ENCODE data around the gene POLR3A.

The POLR3A gene

GRCh38 chr10:78046711-78047269, 17.5 kb upstream of the POLR3A start:
- no peak for DNase-seq

- no peak for DNase-seq
Measured at GRCh38 chr10:78045856-78046255, 16.5 kb upstream of the POLR3A start.

DNA sequence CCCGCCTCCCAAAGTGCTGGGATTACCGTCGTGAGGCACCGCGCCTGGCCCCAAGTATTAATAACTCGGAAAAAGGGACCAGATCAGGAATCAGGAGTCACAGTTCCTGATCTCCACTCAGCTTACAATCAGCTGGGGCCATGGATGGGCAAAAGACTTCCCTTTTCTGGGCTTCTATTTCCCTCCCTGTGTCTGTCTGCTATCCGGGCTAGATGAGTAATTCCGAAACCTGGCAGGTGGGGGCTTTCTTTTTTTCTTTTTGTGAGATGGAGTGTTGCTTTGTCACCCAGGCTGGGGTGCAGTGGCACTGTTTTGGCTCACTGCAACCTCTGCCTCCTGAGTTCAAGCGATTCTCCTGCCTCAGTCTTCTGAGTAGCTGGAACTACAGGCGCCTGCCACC, 15.9 kb upstream of the POLR3A start:
- peak in 1 of 5 experiments; percentile 79 for DNase-seq

DNA sequence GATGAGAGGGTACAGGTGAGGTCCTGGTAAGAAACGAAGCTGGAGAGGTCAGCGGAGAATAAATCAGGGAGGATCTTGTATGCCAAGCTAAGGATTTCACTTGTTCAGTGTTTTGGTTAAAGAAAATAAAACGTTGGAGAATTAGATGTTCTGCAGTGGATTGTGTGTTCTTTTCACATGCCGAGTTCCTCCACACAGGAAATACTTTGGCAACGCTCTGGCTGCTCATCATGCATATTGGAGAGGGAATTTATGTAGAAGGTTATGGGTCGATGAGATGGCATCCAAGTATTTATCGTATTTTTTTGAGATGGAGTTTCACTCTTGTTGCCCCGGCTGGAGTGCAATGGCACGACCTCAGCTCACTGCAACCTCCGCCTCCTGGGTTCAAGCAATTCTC, 15.4 kb upstream of the POLR3A start:
- DNase-seq: no peak

GRCh38 chr10:78044179-78044578, 14.9 kb upstream of the POLR3A start:
- no peak for DNase-seq

DNA sequence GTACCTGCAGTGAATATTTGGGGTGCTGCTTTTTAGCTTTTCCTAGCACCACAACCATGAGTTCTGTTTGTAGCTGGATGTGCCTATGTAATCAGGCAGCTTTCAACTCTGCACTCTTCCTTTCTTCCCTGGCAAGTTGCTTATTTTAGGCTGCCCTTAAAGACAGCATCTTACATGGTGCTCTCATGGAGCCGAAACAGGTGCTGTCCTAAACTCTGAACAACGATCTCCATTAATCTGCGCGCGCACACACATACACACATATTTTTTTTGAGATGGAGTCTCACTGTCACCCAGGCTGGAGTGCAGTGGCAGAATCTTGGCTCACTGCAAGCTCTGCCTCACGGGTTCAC, 13.4 kb upstream of the POLR3A start:
- DNase-seq: no peak

DNA sequence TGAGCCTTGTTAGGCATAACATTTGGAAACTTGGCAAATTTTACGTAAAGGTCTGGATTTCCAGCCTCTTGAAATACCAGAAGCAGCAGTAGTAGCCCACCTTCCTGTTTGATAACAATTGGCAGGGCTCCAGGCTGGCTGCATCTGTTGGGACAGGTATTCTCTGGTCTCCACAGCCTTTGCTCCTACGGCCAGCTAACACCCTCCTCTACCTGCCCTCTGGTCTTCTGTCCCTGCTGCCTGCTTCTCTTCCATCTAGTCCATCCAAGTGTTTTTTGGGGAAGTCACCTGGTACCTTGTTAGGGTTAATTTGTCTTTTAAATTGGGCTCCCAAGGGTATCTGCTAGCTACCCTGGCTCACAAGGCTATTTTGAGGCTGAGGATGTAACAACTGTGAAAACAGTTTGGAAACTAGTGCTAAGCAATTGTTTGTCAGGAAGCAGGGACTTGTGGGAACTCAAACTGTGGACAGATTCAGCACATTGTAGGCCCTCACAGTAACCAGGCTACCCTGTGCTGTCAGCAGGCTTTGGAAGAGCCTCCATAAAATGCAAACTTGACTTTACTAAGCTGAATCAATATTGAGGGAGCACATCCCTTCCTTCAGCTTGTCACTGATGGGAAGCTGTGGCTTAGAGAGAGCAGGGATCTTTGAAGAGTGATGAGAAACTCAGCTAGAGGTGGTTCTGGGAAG, 12.9 kb upstream of the POLR3A start:
- DNase-seq: no peak

GRCh38 chr10:78041170-78042057, 12.1 kb upstream of the POLR3A start:
- no peak for DNase-seq

- no peak for DNase-seq
Measured at GRCh38 chr10:78039743-78040142, 10.4 kb upstream of the POLR3A start.

GRCh38 chr10:78038791-78039547, 9.7 kb upstream of the POLR3A start:
- no peak for DNase-seq

DNA sequence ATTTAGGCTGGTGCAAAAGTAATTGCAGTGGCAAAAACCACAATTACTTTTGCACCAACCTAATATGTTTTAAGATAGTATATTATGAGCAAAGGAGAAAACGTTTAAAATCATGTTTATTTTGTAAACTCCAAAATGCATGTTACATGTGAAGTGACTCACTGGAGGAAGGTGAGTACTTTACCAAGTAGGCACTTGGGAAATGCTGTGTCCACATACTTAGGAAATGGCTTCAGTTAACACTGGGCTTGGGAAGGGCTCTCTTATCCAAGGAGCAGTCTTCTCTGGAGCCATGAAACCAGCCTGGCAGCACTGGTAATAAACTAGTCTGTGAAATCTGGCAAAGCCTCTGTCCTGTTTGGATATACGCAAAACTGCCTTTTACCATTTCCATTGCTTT, 8.8 kb upstream of the POLR3A start:
- DNase-seq: no peak

DNA sequence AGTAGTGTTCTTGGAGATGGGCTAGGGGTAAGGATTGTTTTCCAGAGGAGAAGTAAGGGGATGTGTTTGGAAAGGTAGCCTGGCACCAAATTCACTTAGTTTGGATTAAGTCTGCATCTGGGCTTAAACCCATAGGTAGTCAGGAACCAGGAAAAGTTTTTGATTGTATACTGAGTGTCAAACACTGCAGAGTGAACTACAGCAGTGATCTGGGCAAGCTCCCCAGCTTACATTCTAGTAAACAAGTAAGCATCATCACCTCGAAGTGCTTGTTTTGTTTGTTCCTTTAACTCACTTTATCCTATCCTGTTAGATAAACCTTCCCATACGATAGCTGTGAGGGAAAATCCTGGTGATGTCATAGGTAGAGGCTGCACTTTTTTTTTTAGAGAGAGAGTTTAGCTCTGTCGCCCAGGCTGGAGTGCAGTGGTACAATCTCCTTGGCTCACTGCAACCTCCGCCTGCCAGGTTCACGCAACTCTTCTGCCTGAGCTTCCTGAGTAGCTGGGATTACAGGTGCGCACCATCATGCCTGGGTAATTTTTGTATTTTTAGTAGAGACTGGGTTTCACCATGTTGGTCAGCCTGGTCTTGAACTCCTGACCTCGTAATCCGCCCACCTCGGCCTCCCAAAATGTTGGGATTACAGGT, 6.7 kb upstream of the POLR3A start:
- DNase-seq: no peak

DNA sequence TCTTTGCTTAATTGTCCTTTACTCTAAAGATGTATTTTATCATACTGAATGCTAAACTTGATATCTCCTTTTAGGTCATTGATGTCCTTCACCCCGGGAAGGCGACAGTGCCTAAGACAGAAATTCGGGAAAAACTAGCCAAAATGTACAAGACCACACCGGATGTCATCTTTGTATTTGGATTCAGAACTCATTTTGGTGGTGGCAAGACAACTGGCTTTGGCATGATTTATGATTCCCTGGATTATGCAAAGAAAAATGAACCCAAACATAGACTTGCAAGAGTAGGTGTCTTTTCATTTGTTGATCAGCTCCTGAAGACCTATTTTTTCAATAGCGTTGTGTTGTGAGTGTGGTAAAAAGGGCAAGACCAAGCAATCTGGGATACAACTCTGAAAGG, 6.1 kb upstream of the POLR3A start:
- DNase-seq: no peak

GRCh38 chr10:78035025-78035424, 5.7 kb upstream of the POLR3A start:
- DNase-seq: no peak

GRCh38 chr10:78033637-78034470, 4.5 kb upstream of the POLR3A start, which contains the start of gene RPS24:
TSS of gene RPS24 (plus strand) at chr10:78033863. CDS start at chr10:78033902, 39 bp downstream.
- peak; percentile 79 to 98 (median 92) for DNase-seq

DNA sequence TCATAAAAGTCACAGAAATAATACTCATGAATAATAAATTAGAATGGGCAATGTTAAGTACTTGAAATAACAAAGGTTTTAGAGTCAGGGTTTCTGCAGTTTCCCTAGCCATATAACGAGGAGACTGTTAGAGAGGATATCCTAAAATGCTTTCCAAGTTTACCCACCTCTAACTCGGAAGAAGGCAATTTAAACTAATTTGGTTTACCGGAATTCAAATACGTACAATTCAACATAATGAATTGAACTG, 4.0 kb upstream of the POLR3A start:
- DNase-seq: no peak

DNA sequence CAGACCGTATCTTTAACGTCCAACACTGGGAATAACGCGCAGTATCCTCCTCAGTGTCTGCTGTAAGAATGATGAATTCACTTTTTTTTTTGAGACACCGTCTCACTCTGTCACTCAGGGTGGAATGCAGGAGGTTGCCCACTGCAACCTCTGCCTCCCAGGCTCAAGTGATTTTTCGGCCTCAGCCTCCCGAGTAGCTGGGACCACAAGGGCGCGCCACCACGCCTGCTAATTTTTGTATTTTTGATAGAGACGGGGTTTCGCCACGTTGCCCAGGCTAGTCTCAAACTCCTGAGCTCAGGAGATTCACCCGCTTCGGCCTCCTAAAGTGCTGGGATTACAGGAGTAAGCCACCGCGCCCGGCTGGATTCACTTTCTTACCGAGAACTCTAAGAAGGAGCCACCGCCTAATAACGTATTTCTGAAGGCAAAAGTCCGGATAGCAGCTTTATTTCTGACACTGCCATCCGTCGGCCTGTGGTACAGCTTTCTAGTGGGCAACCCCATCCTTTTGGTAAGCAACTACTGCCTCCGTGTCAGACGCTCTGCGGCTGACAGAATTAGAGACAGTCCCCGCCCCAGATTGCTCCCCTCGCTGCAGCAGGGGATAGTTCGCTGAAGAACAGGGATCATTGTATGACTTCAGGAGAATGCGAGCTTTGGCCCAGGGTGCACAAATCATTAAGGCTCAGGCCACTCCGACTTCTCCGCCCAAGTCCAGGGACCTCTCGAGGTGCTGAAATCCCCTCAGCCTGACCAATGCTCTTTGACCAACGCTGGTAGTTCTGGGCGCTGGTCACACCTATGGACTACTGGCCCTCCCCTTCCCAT, 662 bp downstream of the POLR3A start:
- DNase-seq: peak in 2 of 5 experiments; percentile 44 to 74

- no peak for DNase-seq
Measured at GRCh38 chr10:78025685-78026364, 3.5 kb downstream of the POLR3A start.

DNA sequence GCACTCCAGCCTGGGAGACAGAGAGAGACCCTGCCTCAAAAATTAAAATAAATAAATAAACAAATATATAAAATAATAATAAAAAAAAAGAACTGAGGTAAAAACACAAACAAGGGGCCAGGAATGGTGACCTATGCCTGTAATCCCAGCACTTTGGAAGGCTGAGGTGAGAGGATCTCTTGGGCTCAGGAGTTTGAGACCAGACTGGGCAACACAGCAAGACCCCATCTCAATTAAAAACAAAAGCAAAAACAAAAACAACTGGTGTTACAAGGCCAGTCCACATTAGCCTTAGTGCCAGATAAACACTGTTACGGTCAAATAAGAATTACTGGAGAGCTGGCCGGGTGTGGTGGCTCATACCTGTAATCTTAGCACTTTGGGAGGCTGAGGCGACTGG, 5.6 kb downstream of the POLR3A start:
- DNase-seq: no peak

DNA sequence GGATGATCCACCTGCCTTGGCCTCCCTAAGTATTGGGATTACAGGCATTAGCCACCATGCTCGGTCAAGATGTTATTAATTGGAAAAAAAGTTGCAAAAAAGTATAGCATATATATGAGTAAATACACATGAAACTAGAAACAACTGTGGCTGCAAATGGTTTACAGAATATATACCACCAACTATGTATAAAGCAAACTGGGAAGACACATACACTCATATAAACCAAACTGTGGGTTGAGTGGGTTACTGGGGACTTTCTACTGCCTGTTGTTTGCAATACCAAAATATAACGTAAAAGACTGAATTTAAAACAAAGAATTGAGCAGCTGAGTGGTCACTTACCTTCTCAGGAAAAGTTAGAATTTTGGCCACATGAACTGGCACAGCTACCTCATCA, 8.1 kb downstream of the POLR3A start:
- no peak for DNase-seq
